Keratinocyte (primary cell): Measurements from ENCODE around the gene MSL1.

Experiments used
- CTCF ChIP-seq, 3 experiments: IDR thresholded peaks in 1 of 3; conservative IDR thresholded peaks in 1 of 3; optimal IDR thresholded peaks in 1 of 3; 2 replicates in 2 of 3; 3 replicates in 1 of 3; pipeline versions ENCODE3 to v1.5.1; 2011; ENCODE audit warnings: low read length in 3 of 3, mild to moderate bottlenecking in 3 of 3, moderate library complexity in 2 of 3, control low read depth in 1 of 3, inconsistent platforms in 1 of 3; ENCODE audit not compliant: insufficient read depth in 2 of 3; ENCODE audit errors: extremely low read depth in 1 of 3
- EZH2 ChIP-seq: IDR thresholded peaks from one replicate; pipeline ENCODE4 v1.6.1; 2012; ENCODE audit warnings: inconsistent platforms, mild to moderate bottlenecking, low read length, moderate library complexity

- TF ChIP-seq CTCF (optimal IDR thresholded peaks at IDR 0.05 in 1 of 3, IDR thresholded peaks at IDR 0.05 in 1 of 3, conservative IDR thresholded peaks at IDR 0.05 in 1 of 3; ENCODE audit: extremely low read depth in 1 of 3, insufficient read depth in 2 of 3, low read length in 3 of 3) (no peak), EZH2 (no peak)
Observed at GRCh38 chr17:40099619-40100418, 22.0 kb upstream of the MSL1 start.
